GM23248 (cell line): Measurements from ENCODE around the gene RAB31.

Experiments used
- EZH2 ChIP-seq: fragments of 200-600 bp; sonication (generic); IDR thresholded peaks from 2 replicates; pipeline ENCODE4 v1.6.1; 2018; ENCODE audit warnings: antibody characterized with exemption, mild to moderate bottlenecking; ENCODE audit not compliant: insufficient read depth, poor library complexity, severe bottlenecking
- EZH2phosphoT487 ChIP-seq: fragments of 200-600 bp; sonication (generic); IDR thresholded peaks from 2 replicates; pipeline ENCODE4 v1.6.1; 2018; ENCODE audit warnings: antibody characterized with exemption, moderate library complexity, mild to moderate bottlenecking, low read depth; ENCODE audit not compliant: insufficient read depth

- TF ChIP-seq EZH2 (no peak), EZH2phosphoT487 (no peak)
Observed at GRCh38 chr18:9659499-9660375, 48.4 kb upstream of the RAB31 start.
